H1 (cell line): ENCODE measurements around the gene FGF10.

Experiments
- ATF2 ChIP-seq: IDR thresholded peaks from 2 replicates; pipeline ENCODE4 v1.6.1; 2012; ENCODE audit warnings: low read length, inconsistent platforms
- ATF3 ChIP-seq: IDR thresholded peaks from 2 replicates; pipeline ENCODE4 v1.6.1; 2011; ENCODE audit warnings: low read depth, mild to moderate bottlenecking, low read length; ENCODE audit not compliant: insufficient read depth
- CTCF ChIP-seq, 3 experiments: IDR thresholded peaks; 1 replicate in 2 of 3; 2 replicates in 1 of 3; pipeline versions ENCODE4 v1.5.1 to v1.6.1; 2011; ENCODE audit warnings: low read length in 3 of 3, mild to moderate bottlenecking in 3 of 3, inconsistent platforms in 2 of 3, low read depth in 1 of 3, moderate library complexity in 1 of 3; ENCODE audit not compliant: insufficient read depth in 1 of 3; ENCODE audit errors: control extremely low read depth in 1 of 3
- EP300 ChIP-seq, 2 experiments: IDR thresholded peaks; 1 replicate in 1 of 2; 2 replicates in 1 of 2; pipeline ENCODE4 v1.6.1; 2011 to 2012; ENCODE audit warnings: low read depth in 2 of 2, low read length in 2 of 2, mild to moderate bottlenecking in 2 of 2, borderline replicate concordance in 1 of 2, inconsistent platforms in 1 of 2, moderate library complexity in 1 of 2
- EZH2 ChIP-seq: fragments of 200-600 bp; sonication (generic); IDR thresholded peaks from 2 replicates; pipeline ENCODE4 v1.7.1; 2012; ENCODE audit warnings: low read depth, mild to moderate bottlenecking, moderate library complexity, low read length, inconsistent platforms; ENCODE audit not compliant: severe bottlenecking
- POLR2A ChIP-seq, 2 experiments: IDR thresholded peaks; 1 replicate in 1 of 2; 2 replicates in 1 of 2; pipeline ENCODE4 v1.6.1; 2011; ENCODE audit warnings: low read depth in 2 of 2, low read length in 2 of 2, mild to moderate bottlenecking in 2 of 2; ENCODE audit errors: control extremely low read depth in 1 of 2
- RFX5 ChIP-seq: IDR thresholded peaks from 2 replicates; pipeline ENCODE4 v1.6.1; 2011; ENCODE audit warnings: low read depth, low read length, improper control_type of control experiment, borderline replicate concordance
- TAF1 ChIP-seq: IDR thresholded peaks from 2 replicates; pipeline ENCODE4 v1.6.1; 2011; ENCODE audit warnings: mild to moderate bottlenecking, low read depth, low read length
- TF ChIP-seq, protein P1 (sequence below): IDR thresholded peaks from 2 replicates; pipeline ENCODE4 v1.6.1; 2012; ENCODE audit warnings: inconsistent platforms

- TF ChIP-seq CTCF (IDR thresholded peaks at IDR 0.05; ENCODE audit: control extremely low read depth in 1 of 3, insufficient read depth in 1 of 3, low read depth in 1 of 3, low read length in 3 of 3) (no peak), TAF1 (no peak), EZH2 (no peak), POLR2A (IDR thresholded peaks at IDR 0.05; ENCODE audit: control extremely low read depth in 1 of 2, low read depth in 2 of 2, low read length in 2 of 2) (no peak), ATF3 (no peak), RFX5 (no peak), ATF2 (no peak), EP300 (IDR thresholded peaks at IDR 0.05; ENCODE audit: borderline replicate concordance in 1 of 2, low read depth in 2 of 2, low read length in 2 of 2) (no peak)
- TF ChIP-seq, protein P1, sequence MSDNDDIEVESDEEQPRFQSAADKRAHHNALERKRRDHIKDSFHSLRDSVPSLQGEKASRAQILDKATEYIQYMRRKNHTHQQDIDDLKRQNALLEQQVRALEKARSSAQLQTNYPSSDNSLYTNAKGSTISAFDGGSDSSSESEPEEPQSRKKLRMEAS = no peak
Observed at GRCh38 chr5:44398382-44398781, 9.2 kb upstream of the FGF10 start.
